Mammary epithelial cell (primary cell): ENCODE measurements around the gene EEF2KMT.
"Not testable (repeated sequence)": the region's sequence is repeated elsewhere in the genome, so short reads cannot be mapped to it uniquely, and the experiment has no call there.

Experiments used
- EZH2 ChIP-seq: IDR thresholded peaks from 2 replicates; pipeline ENCODE4 v1.6.1; 2012; ENCODE audit warnings: low read length, inconsistent platforms, borderline replicate concordance
- TF ChIP-seq, protein P1 (sequence below), 2 donors: IDR thresholded peaks in 1 of 2; conservative IDR thresholded peaks in 1 of 2; 2 replicates each; pipeline ENCODE4 v1.5.1; 2011 to 2012; ENCODE audit warnings: inconsistent platforms in 2 of 2, low read length in 2 of 2, mild to moderate bottlenecking in 2 of 2, control low read depth in 1 of 2, low read depth in 1 of 2; ENCODE audit not compliant: insufficient read depth in 1 of 2; ENCODE audit errors: extremely low read depth in 1 of 2

GRCh38 chr16:5144621-5144956, 47.0 kb upstream of the EEF2KMT start:
- TF ChIP-seq, protein P1, sequence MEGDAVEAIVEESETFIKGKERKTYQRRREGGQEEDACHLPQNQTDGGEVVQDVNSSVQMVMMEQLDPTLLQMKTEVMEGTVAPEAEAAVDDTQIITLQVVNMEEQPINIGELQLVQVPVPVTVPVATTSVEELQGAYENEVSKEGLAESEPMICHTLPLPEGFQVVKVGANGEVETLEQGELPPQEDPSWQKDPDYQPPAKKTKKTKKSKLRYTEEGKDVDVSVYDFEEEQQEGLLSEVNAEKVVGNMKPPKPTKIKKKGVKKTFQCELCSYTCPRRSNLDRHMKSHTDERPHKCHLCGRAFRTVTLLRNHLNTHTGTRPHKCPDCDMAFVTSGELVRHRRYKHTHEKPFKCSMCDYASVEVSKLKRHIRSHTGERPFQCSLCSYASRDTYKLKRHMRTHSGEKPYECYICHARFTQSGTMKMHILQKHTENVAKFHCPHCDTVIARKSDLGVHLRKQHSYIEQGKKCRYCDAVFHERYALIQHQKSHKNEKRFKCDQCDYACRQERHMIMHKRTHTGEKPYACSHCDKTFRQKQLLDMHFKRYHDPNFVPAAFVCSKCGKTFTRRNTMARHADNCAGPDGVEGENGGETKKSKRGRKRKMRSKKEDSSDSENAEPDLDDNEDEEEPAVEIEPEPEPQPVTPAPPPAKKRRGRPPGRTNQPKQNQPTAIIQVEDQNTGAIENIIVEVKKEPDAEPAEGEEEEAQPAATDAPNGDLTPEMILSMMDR (conservative IDR thresholded peaks at IDR 0.05 in 1 of 2, IDR thresholded peaks at IDR 0.05 in 1 of 2; ENCODE audit: extremely low read depth in 1 of 2, insufficient read depth in 1 of 2, low read depth in 1 of 2, low read length in 2 of 2): not testable (repeated sequence)
- TF ChIP-seq EZH2: not testable (repeated sequence)
